ENCODE measurements around the gene SEC61B. TPM values are rescaled to one million over a fixed set of nuclear protein-coding genes. Genes with fewer than 3 reads are reported as not detected.

Gene SEC61B
- total and polyA plus RNA-seq, 2 donors (not counting 3 experiments of a cell fraction or from before 2014, with no cell fraction given) = 242 to 594 TPM

GRCh38 chr9:99249619-99250018 lies 27.5 kb downstream of the SEC61B start:
- ChIA-PET CTCF (interaction anchor here (1.9 kb wide), 1 partner anchor 9 kb away, joined by 5 read pairs; no protein-coding TSS in a partner anchor), POLR2A (no interaction called here)
- no peak for FAIRE-seq
- H3K9ac ChIP-seq (replicated peaks; ENCODE audit: extremely low read depth, insufficient read depth, low read length) = no peak overlapping the region
- H4K20me1 ChIP-seq (replicated peaks; ENCODE audit: control insufficient read depth, extremely low read depth, insufficient read depth, low read length) = no peaks in the 10 kb centered on the region
- H3K36me3 ChIP-seq (ENCODE audit: control insufficient read depth in 2 of 2, extremely low read depth in 1 of 2, insufficient read depth in 2 of 2, low read length in 2 of 2) = no peaks in the 10 kb centered on the region
- H3K4me3 ChIP-seq (replicated peaks in 1 of 3; ENCODE audit: insufficient read depth in 1 of 3, low read depth in 1 of 3, low read length in 3 of 3) = no peak overlapping the region
- H3K4me1 ChIP-seq (ENCODE audit: control insufficient read depth, extremely low read depth, insufficient read depth, low read length) = no peaks in the 10 kb centered on the region
- intact Hi-C loops (cut with micrococcal nuclease) = no loop called here
- no peaks in the 10 kb centered on the region for H3K79me2 ChIP-seq (ENCODE audit: control insufficient read depth, insufficient read depth, low read length)
- no peaks in the 10 kb centered on the region for H3K27me3 ChIP-seq (ENCODE audit: control insufficient read depth in 2 of 2, insufficient read depth in 2 of 2, low read length in 2 of 2)
- H3K27ac ChIP-seq (ENCODE audit: insufficient read depth, low read depth, low read length) = no peak overlapping the region
- DNase-seq (ENCODE audit: low read depth, low spot score) = no peak
- dilution Hi-C loops (cut with MboI; ENCODE audit: extremely low pct_ligation_motif_present, low sequenced_read_pairs) = no loop called here
- H3K9me1 ChIP-seq (replicated peaks; ENCODE audit: control insufficient read depth, extremely low read depth, insufficient read depth, low read length) = no peaks in the 10 kb centered on the region
- H2AFZ ChIP-seq (ENCODE audit: low read depth, low read length) = no peak overlapping the region
- no peak overlapping the region for H3K4me2 ChIP-seq (ENCODE audit: insufficient read depth, low read length)
- BruUV-seq (replicated peaks) = no TSS peak
- TF ChIP-seq POLR2A (IDR thresholded peaks at IDR 0.05; ENCODE audit: low read depth, low read length) (no peak), MAX (IDR thresholded peaks at IDR 0.05; ENCODE audit: insufficient read depth, insufficient read length) (no peak), JUN (IDR thresholded peaks at IDR 0.05; ENCODE audit: borderline replicate concordance, insufficient read depth, insufficient read length, low read depth) (no peak), GATA2 (IDR thresholded peaks at IDR 0.05; ENCODE audit: insufficient read depth, insufficient read length, low read depth, low read length) (no peak), FOS (IDR thresholded peaks at IDR 0.05; ENCODE audit: borderline replicate concordance, insufficient read depth, low read length) (no peak), MYC (IDR thresholded peaks at IDR 0.05; ENCODE audit: low read depth, low read length) (no peak), CTCF (IDR thresholded peaks at IDR 0.05; ENCODE audit: extremely low read depth in 1 of 2, insufficient read depth in 1 of 2, low read depth in 1 of 2, low read length in 2 of 2) (no peak), POLR2AphosphoS5 (IDR thresholded peaks at IDR 0.05; ENCODE audit: insufficient read depth, low read depth, low read length) (no peak), EZH2 (IDR thresholded peaks at IDR 0.05; ENCODE audit: borderline replicate concordance, low read depth, low read length, severe bottlenecking) (no peak)
- no peaks in the 10 kb centered on the region for H3K9me3 ChIP-seq (replicated peaks; ENCODE audit: control insufficient read depth, insufficient read depth, low read length)

All from endothelial cell of umbilical vein (primary cell).